Measurements from ENCODE around the gene KSR1. TPM values are rescaled to one million over a fixed set of nuclear protein-coding genes. Genes with fewer than 3 reads are reported as not detected.

The KSR1 gene
- total and polyA plus RNA-seq, 9 of the 15 experiments (the other 6 are each of a cell fraction or from before 2014, with no cell fraction given) = 1.4 to 51.7 (median 18.4) TPM

DNA sequence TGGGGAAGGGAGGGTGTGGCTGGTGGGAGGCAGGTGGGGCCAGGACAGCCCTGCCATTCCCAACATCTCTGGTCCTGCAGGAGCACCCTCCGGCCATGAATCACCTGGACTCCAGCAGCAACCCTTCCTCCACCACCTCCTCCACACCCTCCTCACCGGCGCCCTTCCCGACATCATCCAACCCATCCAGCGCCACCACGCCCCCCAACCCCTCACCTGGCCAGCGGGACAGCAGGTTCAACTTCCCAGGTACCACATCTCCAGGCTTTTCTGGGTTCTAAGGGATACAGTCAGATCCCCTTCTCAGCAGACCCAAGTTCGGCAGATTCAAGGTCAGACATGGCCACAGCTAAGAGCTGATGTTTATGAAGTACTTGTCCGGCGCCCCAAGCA is 140.9 kb downstream of the KSR1 start (continued):
- TF ChIP-seq, protein P1, sequence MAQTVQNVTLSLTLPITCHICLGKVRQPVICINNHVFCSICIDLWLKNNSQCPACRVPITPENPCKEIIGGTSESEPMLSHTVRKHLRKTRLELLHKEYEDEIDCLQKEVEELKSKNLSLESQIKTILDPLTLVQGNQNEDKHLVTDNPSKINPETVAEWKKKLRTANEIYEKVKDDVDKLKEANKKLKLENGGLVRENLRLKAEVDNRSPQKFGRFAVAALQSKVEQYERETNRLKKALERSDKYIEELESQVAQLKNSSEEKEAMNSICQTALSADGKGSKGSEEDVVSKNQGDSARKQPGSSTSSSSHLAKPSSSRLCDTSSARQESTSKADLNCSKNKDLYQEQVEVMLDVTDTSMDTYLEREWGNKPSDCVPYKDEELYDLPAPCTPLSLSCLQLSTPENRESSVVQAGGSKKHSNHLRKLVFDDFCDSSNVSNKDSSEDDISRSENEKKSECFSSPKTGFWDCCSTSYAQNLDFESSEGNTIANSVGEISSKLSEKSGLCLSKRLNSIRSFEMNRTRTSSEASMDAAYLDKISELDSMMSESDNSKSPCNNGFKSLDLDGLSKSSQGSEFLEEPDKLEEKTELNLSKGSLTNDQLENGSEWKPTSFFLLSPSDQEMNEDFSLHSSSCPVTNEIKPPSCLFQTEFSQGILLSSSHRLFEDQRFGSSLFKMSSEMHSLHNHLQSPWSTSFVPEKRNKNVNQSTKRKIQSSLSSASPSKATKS (CRISPR knock-in tag; IDR thresholded peaks at IDR 0.05) = no peak
- no peak for TF ChIP-seq DPF2 (IDR thresholded peaks at IDR 0.05)
- TF ChIP-seq POLR2B (IDR thresholded peaks at IDR 0.05; ENCODE audit: low read depth, partially characterized antibody) = no peak

DNA sequence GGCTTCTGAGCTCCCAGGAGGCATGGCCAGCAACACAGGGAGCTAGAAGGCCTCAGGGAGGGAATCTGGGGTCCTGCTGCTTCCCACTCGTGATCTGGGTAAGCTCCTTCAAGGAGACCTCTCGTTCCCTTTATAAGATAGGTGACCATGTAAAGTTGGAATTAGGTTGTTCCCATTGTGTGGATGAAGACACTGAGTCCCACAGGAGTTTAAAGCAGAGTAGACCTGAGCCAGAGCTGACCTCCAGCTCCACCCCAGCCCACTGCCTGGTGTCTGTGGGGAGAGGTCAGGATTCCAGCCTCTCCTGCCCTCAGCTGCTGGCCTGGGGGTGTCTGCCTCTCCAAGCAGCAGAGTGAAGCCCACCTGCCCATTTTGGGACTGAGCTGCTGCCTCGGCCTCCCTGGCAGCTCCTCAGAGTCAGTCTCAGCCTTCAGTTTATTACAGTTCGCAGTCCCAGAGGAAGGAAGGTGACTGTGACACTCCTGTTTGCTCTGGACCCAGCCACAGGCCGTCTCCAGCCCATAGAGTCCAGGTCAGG is 141.6 kb downstream of the KSR1 start:
- ATAC-seq (no peak), FAIRE-seq (no peak), DNase-seq (ENCODE audit: extremely low read depth in 1 of 4, low spot score in 3 of 4) (no peak)
- H3K4me2 ChIP-seq (ENCODE audit: insufficient read depth, low read length) = no peak overlapping the region
- TF ChIP-seq MCM3 (IDR thresholded peaks at IDR 0.05) (no peak), RBM25 (IDR thresholded peaks at IDR 0.05; ENCODE audit: low read depth, low read length, severe bottlenecking) (peak; percentile 64), KDM1A (IDR thresholded peaks at IDR 0.05) (0 out of 4 replicates have a peak, but pooled peaks of 1 of the 2 experiments have one; percentile 40), PHB (CRISPR knock-in tag; IDR thresholded peaks at IDR 0.05) (no peak), RAD51 (IDR thresholded peaks at IDR 0.05; ENCODE audit: borderline replicate concordance, low read depth) (no peak), BCOR (IDR thresholded peaks at IDR 0.05) (peak; percentile 60), XRCC5 (IDR thresholded peaks at IDR 0.05; ENCODE audit: low read depth, low read length) (no peak), ADNP (tag; IDR thresholded peaks at IDR 0.05) (0 out of 2 replicates have a peak, but pooled peaks have one; percentile 27)
- TF ChIP-seq, protein P2, sequence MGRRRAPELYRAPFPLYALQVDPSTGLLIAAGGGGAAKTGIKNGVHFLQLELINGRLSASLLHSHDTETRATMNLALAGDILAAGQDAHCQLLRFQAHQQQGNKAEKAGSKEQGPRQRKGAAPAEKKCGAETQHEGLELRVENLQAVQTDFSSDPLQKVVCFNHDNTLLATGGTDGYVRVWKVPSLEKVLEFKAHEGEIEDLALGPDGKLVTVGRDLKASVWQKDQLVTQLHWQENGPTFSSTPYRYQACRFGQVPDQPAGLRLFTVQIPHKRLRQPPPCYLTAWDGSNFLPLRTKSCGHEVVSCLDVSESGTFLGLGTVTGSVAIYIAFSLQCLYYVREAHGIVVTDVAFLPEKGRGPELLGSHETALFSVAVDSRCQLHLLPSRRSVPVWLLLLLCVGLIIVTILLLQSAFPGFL (CRISPR knock-in tag; IDR thresholded peaks at IDR 0.05) = no peak
- peaks cover 80% of the 10 kb centered on the region for H3K36me3 ChIP-seq (ENCODE audit: control insufficient read depth, insufficient read depth, low read length)
- in situ Hi-C loops (cut with MboI) = loop anchor here (10.0 kb wide), 1 partner anchor 223 kb away; no protein-coding TSS in a partner anchor
- POLR2A ChIA-PET = interaction anchor here (0.5 to 5.4 kb wide), 3 partner anchors 10 to 303 kb away, joined by 3 to 31 read pairs (median 3); no protein-coding TSS in a partner anchor
- H3K9me1 ChIP-seq (ENCODE audit: control insufficient read depth, insufficient read depth, low read length) = no peaks in the 10 kb centered on the region
- no peaks in the 10 kb centered on the region for H4K20me1 ChIP-seq (replicated peaks; ENCODE audit: control insufficient read depth, insufficient read depth, low read length)
- peak overlapping the region; percentile 41; the same call in 1 of the 2 replicates for H2AFZ ChIP-seq (ENCODE audit: low read depth, low read length)
- 92% methylated on average over 3 of the region's 5 CpGs for WGBS (ENCODE audit: insufficient coverage, low coverage, missing lambda C conversion rate)
- intact Hi-C loops (cut with micrococcal nuclease) = no loop called here
- H3K79me2 ChIP-seq (ENCODE audit: control insufficient read depth, insufficient read depth, low read length) = no peaks in the 10 kb centered on the region; the same call in 2 of the 3 replicates
- BruUV-seq (replicated peaks) = no TSS peak
- peak overlapping the region; percentile 47 to 88 for H3K9ac ChIP-seq (ENCODE audit: insufficient read depth in 1 of 2, low read depth in 2 of 2, low read length in 2 of 2)
- H3K4me1 ChIP-seq (replicated peaks in 1 of 2; ENCODE audit: control insufficient read depth in 2 of 2, insufficient read depth in 2 of 2, low read length in 2 of 2) = peaks cover 26 to 35% of the 10 kb centered on the region in 2 experiments
- H3K27ac ChIP-seq (ENCODE audit: extremely low read depth, low read depth, low read length) = peak overlapping the region; percentile 46
- CTCF ChIA-PET (ENCODE audit: low intra/inter-chr PET ratio) = interaction anchor here (0.6 kb wide), 1 partner anchor 132 kb away, joined by 3 read pairs; no protein-coding TSS in a partner anchor
- H3K4me3 ChIP-seq = no peak overlapping the region
- H3K27me3 ChIP-seq (ENCODE audit: control insufficient read depth in 2 of 2, insufficient read depth in 2 of 2, low read length in 2 of 2) = no peaks in the 10 kb centered on the region
- H3K9me3 ChIP-seq (replicated peaks; ENCODE audit: control insufficient read depth, insufficient read depth, low read depth, low read length) = no peaks in the 10 kb centered on the region
